ENCODE measurements around the gene TSG101.

The TSG101 gene

GRCh38 chr11:18438691-18439090 lies 88.1 kb downstream of the TSG101 start:
- Histone ChIP-seq H3K4me3 (no peak overlapping the region), H3K36me3 (no peaks in the 10 kb centered on the region), H3K27ac (no peak overlapping the region), H3K4me1 (no peaks in the 10 kb centered on the region), H3K27me3 (no peaks in the 10 kb centered on the region), H3K9me3 (no peaks in the 10 kb centered on the region)
- intact Hi-C loops (cut with DNase I; ENCODE audit: low total_unique reads) = no loop called here
- no peak for DNase-seq
- TF ChIP-seq CTCF (IDR thresholded peaks at IDR 0.05) = no peak

All from tibial artery (tissue), 4 donors.